NCI-H146 treated with DMSO at 0.1 percent for 48 hours (cell line): ENCODE data around the gene WTAP.
"Not testable (repeated sequence)": the region's sequence is repeated elsewhere in the genome, so short reads cannot be mapped to it uniquely, and the experiment has no call there.

Experiments
- DNase-seq: peaks from one replicate; lab custom pipeline; 2025; ENCODE audit not compliant: unreplicated experiment; lab: John Stamatoyannopoulos, UW

Gene WTAP

GRCh38 chr6:159726918-159727716 lies at the start of gene WTAP:
WTAP (plus strand) TSS chr6:159727506; CDS start chr6:159736266, 8,760 bp downstream.
- peak; percentile 97 for DNase-seq

GRCh38 chr6:159677506-159678165 lies 49.7 kb upstream of the WTAP start:
- DNase-seq = no peak

DNA sequence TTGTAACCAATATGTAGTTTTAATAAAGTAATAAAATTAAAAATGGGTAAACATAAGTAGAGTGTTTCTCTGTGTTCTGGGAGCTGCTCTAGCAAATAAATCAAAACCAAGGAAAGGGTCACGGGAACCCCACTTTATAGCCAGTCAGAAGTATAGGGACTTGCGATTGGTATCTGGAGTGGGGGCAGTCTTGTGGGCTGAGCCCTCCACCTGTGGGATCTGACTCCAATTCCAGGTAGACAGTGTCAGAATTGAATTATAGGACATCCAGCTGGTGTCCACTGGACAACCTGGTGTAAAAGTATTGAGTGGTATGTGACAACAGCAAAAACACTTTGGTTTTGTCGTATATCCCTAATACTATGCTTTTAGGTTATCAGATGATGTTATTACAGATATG lies 48.7 kb upstream of the WTAP start:
- no peak for DNase-seq

DNA sequence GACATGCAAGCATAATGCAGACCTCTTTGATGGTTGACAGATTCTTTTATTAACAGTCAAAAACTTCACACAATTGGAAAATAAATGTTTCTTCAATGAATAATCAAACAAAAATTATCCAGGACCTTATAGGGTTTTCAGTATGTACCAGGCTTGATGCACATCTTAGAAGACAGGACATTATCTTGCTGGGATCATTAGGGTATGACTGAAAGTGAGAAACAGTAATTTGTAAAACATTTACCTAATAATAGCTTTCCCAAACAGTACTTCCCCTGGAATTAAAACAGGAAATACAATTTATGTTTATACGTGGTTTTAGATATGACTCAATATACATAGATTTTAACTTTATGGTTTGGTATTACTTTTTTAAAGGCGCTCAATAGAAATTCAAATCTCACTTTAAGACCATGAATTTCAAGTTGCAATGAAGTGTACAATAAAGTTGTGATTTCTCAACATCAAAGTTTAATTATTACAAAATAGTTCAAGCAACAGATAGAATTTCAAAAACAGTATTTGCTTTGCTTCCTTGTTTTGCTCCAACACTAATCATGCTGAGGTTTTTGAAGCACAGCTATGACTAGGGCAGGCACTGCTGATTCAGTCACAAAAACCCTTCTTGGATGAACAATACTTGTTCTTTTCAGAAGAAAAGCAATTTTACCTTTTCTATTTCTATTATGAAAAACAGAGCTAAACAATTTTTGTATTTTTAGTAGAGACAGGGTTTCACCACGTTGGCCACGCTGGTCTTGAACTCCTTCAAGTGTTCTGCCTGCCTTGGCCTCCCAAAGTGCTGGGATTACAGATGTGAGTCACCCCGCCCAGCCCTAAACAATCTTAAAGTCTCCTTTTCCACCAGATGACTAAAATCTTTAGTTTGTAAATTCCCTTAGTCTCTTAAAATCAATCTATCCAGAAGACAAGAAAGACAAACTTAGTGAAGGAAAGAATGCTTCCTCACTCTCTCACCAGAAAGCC lies 47.9 kb upstream of the WTAP start:
- DNase-seq = no peak

- no peak for DNase-seq
Observed at GRCh38 chr6:159680104-159680503, 47.2 kb upstream of the WTAP start.

- DNase-seq = no peak
Observed at GRCh38 chr6:159681191-159681880, 46.0 kb upstream of the WTAP start.

GRCh38 chr6:159682295-159682694 lies 45.0 kb upstream of the WTAP start:
- DNase-seq = no peak

- no peak for DNase-seq
Observed at GRCh38 chr6:159682810-159683209, 44.5 kb upstream of the WTAP start.

- DNase-seq = no peak
Observed at GRCh38 chr6:159684013-159684304, 43.3 kb upstream of the WTAP start.

DNA sequence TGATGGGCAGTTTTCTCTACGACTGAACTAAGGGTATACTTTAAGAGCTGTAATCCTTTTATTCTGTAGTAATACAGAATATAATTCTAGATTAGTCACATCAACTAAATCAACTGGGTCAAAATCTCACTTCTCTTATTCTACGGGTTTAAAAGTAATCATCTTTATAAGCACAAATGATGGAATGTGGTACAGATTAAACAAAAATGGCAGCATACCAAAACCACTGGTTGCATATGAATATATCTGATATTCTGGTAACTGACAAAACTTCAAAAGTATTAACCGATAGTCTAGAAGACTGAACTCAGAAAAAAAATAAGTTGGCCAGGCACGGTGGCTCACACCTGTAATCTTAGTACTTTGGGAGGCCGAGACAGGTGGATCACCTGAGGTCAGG lies 41.3 kb upstream of the WTAP start:
- no peak for DNase-seq

DNA sequence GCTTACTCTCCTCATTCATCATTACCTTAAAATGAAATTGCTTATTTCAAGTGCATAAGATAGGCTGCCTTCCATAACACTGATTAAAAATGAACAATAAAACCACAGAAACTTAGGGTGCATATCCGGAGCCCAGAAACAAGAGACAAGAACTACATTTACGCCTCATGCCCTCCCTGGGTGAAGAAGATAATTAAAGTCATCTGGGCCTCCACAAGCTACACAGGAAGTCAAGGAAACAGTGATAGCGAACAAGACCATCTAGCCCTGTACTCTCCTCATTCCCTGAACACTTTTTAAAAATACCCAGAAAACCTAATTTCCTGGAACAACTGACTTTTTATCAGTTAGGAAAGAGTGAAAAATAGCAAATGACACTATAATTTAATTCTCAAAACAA lies 40.6 kb upstream of the WTAP start:
- no peak for DNase-seq

GRCh38 chr6:159687341-159687740 lies 40.0 kb upstream of the WTAP start:
- DNase-seq = no peak

- DNase-seq = no peak
Observed at GRCh38 chr6:159688266-159688905, 38.9 kb upstream of the WTAP start.

GRCh38 chr6:159689001-159689400 lies 38.3 kb upstream of the WTAP start:
- DNase-seq = no peak

DNA sequence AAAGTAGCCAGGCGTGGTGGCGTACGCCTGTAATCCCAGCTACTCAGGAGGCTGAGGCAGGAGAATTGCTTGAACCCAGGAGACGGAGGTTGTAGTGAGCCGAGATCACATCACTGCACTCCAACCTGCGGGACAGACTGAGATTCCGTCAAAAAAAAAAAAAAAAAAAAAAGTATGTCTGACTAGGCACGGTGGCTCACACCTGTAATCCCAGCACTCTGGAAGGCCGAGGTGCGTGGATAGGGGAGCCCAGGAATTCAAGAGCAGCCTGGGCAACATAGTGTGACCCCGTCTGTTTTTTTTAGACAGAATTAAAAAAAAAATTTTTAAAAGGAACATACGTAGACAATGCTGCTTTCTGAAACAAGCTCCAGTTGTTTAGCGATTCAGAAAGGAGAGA lies 37.2 kb upstream of the WTAP start:
- DNase-seq = not testable (repeated sequence)

- peak; percentile 35 for DNase-seq
Observed at GRCh38 chr6:159691133-159691962, 36.0 kb upstream of the WTAP start.

GRCh38 chr6:159691963-159692287 lies 35.4 kb upstream of the WTAP start:
- no peak for DNase-seq

- DNase-seq = peak; percentile 55
Observed at GRCh38 chr6:159692303-159693127, 34.8 kb upstream of the WTAP start.
